VCaP (cell line): ENCODE results near the gene STARD3NL.
"Not testable (repeated sequence)": the region's sequence is repeated elsewhere in the genome, so short reads cannot be mapped to it uniquely, and the experiment has no call there.

Source experiments
- H3K27ac ChIP-seq: fragments of 450-650 bp; 2 replicates; pipeline ENCODE4 v1.5.1; 2017
- CTCF ChIP-seq: fragments of 450-650 bp; conservative IDR thresholded peaks from 2 replicates; pipeline ENCODE4 v1.5.1; 2017; ENCODE audit warnings: mild to moderate bottlenecking, moderate library complexity

The STARD3NL gene

GRCh38 chr7:38169847-38170246 is 8.2 kb upstream of the STARD3NL start:
- no peak for TF ChIP-seq CTCF
- peak overlapping the region; percentile 48 for H3K27ac ChIP-seq

- no peak overlapping the region for H3K27ac ChIP-seq
- TF ChIP-seq CTCF, result no peak
These were observed 6.2 kb upstream of the STARD3NL start for GRCh38 chr7:38171623-38172391.

- H3K27ac ChIP-seq, result not testable (repeated sequence)
These were observed 2.5 kb upstream of the STARD3NL start for GRCh38 chr7:38175547-38175946.

DNA sequence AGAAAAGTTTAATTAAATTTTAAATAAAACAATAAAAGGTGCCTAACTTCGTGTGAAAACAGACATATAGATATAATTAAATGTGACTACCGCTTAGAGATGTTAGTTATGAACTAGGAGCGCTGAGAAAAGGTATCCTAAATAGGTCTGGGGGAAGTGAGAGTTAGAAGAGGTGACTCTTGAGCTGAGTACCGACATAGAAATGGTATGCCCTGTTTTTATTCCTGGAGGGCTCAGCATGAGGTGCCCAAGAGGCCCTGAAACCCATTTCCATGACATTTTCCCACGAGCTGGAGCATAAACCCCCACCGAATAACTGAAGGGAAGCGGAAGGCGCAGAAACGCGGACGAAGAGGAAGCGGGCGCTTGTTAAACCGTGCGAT is 433 bp upstream of the STARD3NL start:
- peak overlapping the region; percentile 88 for H3K27ac ChIP-seq
- no peak for TF ChIP-seq CTCF

DNA sequence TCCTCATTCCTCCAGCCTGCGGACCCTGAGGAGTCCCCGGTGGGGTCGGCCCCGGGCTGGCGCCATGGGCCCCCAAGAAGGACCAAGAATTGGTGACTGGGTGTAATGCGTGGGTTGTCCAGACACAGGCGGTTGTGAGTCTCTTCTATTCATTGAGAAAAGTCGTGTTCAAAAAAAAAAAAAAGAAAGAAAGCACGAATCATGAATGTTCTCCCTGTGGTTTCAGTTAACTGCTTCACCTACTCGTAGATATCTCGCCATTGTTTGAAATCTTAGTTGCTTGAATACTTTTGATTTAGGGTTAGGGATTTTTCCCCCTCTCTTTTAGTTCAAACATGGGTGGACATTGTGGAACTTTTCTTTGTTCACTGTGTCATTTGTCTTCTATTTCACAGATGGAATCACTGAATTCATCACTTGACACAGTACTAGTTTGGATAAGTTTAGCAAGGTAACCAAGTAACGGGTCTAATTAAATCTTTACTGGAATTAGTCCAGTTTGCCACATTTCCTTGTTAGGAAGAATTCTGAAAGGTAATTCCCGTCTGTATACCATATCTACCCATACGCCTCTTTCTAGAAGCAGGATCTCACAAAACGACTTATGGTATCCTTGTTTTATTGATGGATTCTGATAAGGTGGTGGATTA is 775 bp downstream of the STARD3NL start:
- peak; percentile 41 for TF ChIP-seq CTCF
- peak overlapping the region; percentile 88 for H3K27ac ChIP-seq

- TF ChIP-seq CTCF, result no peak
- H3K27ac ChIP-seq, result peak overlapping the region; percentile 88
These were observed 1.8 kb downstream of the STARD3NL start for GRCh38 chr7:38179776-38180226.

DNA sequence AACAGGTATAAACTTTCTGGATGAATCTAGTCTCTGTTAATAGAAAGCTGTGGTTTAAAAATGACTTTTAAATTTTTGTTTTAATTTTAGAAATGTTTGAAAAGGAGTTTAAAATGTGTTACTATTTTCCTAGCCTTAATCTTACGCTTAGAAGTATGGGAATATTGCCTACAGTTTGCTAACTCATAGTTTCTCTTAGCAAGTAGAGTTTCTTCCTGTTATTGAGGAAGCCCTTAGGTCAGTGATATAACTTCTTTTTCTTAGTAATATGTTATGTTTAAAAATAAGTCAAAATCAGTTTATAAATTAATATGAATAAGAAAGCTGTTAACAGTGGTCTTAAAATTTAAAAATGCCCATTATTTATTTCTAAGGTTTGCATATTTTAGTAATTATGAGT is 3.1 kb downstream of the STARD3NL start:
- no peak for TF ChIP-seq CTCF
- no peak overlapping the region for H3K27ac ChIP-seq

GRCh38 chr7:38182450-38182849 is 4.4 kb downstream of the STARD3NL start:
- H3K27ac ChIP-seq, result no peak overlapping the region; the same call in 1 of the 2 replicates

More at GRCh38 chr7:38182450-38182849, 4.4 kb downstream of the STARD3NL start:
- no peak for TF ChIP-seq CTCF
